GM18502 (cell line): ENCODE measurements around the gene SLC51A.
A peak's percentile ranks its signal among the peaks of the same experiment; 100 is the strongest.
"Not testable (repeated sequence)": the region's sequence is repeated elsewhere in the genome, so short reads cannot be mapped to it uniquely, and the experiment has no call there.

ENCODE experiments used
- ATAC-seq: cut with Tn5 transposase; IDR thresholded peaks from one replicate; pipeline ENCODE4 v1.9.1; 2021; ENCODE audit warnings: mild to moderate bottlenecking; ENCODE audit not compliant: unreplicated experiment, poor library complexity

Gene SLC51A

GRCh38 chr3:196235452-196236122 lies 19.3 kb downstream of the SLC51A start:
- ATAC-seq: no peak

- ATAC-seq: no peak
These were observed 19.9 kb downstream of the SLC51A start for GRCh38 chr3:196236223-196236622.

- no peak for ATAC-seq
These were observed 20.9 kb downstream of the SLC51A start for GRCh38 chr3:196237203-196237602.

DNA sequence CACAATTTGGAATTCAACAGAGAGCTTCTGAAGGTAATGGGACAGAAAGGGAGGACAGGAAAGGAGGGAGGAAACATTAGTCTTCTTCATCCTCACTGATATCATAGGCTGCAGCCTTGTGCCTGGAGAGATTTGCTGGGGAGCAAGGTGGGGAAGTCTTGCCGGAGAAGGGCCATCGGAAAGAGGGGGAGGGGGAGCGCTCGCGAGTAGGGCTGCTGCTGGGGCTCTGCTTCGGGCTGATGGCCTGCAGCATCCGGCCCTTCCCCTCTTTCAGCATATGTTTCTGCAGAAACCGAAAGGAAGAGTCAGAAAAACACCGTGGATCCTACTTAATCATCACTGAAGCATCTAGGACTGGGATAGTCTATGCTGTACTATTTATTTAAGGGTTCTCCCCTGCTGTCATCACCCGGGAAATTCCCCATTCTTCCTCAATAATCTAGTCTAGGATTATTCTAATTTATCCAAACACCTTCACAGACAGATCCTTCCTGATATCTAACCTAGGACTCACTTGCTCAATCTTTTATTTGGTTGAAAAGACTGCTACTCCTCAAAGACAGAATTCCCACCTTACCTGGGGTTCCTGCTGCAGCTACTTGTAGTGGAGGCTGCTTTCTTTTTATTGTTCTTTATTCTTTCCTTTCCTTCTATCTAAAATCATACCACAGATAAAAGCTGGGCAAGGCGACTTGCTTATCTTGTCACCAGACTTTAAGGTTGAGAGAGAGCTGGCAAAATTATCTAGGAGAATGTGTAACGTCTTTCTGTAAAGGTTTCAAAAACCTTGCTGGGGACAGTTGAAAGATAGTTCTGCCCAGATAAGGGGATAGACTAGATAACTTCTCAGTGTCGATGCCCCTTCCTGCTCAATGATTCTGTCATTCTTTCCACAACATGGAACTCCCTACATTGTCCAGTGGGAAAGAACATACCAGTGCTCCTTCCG lies 22.6 kb downstream of the SLC51A start:
- no peak for ATAC-seq

GRCh38 chr3:196240424-196240823 lies 24.1 kb downstream of the SLC51A start:
- no peak for ATAC-seq

GRCh38 chr3:196241704-196242103 lies 25.4 kb downstream of the SLC51A start:
- no peak for ATAC-seq

GRCh38 chr3:196244166-196244565 lies 27.8 kb downstream of the SLC51A start:
- not testable (repeated sequence) for ATAC-seq

- ATAC-seq: no peak
These were observed 30.4 kb downstream of the SLC51A start for GRCh38 chr3:196246612-196247308.

- ATAC-seq: no peak
These were observed 35.6 kb downstream of the SLC51A start for GRCh38 chr3:196251918-196252317.

DNA sequence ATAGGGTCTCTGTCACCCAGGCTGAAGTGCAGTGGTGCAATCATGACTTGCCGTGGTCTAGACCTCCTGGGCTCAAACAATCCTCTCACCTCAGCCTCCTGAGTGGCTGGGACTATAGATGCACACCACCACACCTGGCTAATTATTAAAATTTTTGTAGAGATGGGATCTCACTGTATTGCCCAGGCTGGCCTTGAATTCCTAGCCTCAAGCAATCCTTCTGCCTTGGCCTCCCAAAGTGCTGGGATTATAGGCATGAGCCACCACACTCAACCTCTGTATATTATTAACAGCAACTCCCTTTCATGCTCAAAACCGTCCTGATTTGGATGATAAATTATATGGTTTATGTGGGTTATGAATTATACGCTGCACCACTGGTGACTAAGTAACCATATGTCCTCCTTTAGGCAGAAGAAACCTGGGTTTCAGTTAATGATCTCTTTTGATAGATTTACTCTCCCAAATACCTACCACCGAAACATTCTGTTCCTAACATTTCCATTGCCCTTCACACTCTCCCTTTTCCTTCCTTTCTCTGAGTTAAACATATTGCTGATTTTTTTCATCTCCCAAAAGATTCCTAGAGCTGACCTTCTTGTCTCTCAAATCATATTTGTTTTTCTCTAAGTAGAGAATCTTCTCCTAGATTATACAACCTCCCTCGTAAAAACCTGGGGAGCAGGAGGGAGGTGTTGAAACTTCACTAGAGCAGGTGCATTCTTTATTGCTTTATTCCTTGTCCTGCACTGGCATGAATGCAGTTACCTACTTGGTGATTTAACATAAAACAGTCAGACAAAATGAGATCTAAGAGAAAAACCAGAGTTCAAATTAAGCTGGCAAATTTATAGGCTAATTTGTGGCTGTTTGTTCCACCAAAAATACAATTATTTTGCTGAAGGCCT lies 38.3 kb downstream of the SLC51A start:
- ATAC-seq: no peak

DNA sequence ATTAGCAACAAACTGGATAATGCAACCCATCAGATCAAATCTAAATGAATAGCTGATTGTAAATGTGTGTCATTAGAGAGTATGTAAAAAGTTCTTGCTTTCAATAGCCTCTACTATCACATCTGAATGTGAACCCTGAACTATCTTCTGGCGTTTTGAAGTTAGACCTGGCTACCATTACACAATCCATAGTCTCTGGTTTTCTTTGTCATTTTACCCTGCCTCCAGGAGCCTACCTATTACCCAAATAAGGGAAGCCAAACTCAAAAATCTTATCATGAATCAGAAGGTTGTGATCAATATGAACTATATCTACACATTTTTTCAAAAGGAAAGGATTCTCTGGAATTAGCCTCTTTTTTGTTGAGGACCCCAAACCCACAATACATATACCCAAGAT lies 39.4 kb downstream of the SLC51A start:
- no peak for ATAC-seq

DNA sequence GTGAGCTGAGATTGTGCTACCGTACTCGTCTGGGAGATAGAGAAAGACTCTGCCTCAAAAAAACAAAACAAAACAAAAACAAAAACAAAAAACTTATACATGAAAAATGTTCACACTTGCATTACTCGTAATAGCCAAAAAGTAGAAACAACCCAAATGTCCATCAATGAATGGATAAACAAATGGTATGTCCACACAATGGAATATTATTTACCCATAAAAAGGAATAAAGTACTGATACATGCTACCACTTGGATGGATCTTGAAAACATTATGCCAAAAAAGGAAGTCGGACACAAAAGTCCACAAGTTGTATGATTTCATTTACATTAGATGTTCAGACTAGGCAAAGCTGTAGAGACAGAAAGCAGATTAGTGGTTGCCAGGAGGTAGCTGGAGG lies 44.5 kb downstream of the SLC51A start:
- no peak for ATAC-seq

DNA sequence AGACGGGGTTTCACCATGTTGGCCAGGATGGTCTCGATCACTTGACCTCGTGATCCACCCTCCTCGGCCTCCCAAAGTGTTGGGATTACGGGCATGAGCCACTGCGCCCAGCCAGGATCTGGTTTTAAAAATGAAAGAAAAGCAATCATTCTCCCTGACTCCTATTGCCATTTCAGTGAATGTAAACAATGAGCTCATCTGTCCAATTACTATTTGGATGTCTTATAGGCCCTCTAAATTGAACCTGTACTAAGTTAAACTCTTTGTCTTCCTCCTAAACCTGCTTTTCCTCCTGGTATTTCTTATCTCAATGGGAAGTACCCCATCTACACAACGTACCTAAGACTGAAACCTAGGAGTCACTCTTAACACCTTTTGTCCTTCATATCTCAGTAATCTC lies 47.5 kb downstream of the SLC51A start:
- no peak for ATAC-seq

GRCh38 chr3:196268284-196269163 lies 52.2 kb downstream of the SLC51A start:
- no peak for ATAC-seq

GRCh38 chr3:196270499-196270898 lies 54.2 kb downstream of the SLC51A start:
- no peak for ATAC-seq

DNA sequence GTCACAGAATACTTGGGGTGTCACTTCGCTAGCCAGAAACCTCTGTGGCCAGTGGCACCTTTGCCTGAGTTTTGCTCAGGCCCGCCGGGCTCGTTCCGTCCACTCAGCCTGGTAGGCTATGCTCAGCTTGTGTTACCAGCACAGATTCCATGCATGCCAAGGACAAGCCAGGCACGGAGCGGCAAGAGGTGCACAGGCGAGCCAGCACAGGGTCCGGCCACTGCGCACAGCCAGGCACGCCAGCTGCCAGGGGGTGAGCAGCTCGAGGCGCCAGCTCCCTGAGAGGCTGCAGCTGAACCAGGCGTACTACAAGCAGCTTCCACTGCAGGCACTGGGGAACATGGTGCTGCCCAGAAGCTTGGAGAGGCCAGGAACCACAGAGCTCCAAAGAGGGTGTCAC lies 56.5 kb downstream of the SLC51A start:
- ATAC-seq: no peak

DNA sequence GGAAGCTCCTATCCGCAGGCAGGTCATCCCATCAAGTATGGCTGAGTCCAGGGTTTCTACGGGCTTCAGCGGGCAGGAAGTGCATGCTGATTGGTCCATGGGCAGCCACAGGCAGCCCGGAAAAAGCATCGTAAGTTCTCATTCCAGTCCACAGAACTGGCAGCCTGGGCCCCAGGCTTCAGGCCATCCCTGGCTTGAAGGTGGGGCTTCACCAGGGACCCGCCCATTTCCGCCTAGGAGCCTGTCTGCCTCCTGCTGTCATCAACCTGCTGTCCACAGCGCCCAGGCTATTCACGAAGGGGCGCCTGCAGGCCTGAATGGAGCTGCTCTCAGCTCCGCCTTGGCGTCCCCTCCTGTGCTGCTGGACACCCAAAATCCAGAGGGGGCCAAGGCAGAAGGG lies 57.3 kb downstream of the SLC51A start:
- no peak for ATAC-seq

DNA sequence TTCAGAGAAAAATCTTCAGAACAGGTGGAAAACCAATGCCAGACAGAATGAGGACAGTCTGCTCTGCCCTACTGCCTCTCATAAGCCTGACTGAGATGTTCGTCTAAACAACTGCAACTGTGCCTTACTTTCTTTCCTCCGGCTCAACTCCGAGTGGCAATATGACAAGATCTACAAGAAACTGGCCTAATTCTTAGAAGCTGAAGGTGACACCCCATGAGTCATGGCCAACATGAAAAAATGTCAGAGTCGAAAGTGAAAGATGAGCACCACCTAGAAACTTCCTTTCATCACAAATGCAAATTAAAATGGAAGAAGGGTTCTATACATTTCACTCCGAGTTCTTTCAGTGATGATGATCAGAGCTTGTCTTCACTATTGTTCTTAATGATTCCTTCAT lies 58.3 kb downstream of the SLC51A start:
- ATAC-seq: peak; percentile 81

GRCh38 chr3:196275126-196275525 lies 58.8 kb downstream of the SLC51A start:
- ATAC-seq: no peak
